Measurements from ENCODE around the gene PSMB4.

- TF ChIP-seq CTCF (IDR thresholded peaks at IDR 0.05) (no peak), POLR2A (IDR thresholded peaks at IDR 0.05) (no peak)
Measured at GRCh38 chr1:151399324-151400171, at the start of gene PSMB4.

Measured in lower leg skin (tissue), 3 donors.